A549 treated with Mapracorat at 1 μM for 4 hours (cell line): ENCODE data around the gene ZNF512B. TPM values are rescaled to one million over a fixed set of nuclear protein-coding genes. Genes with fewer than 3 reads are reported as not detected.

Experiments
- total RNA-seq: library from RNA; stranded (reverse); fragments of 200-300 nt; extraction: Qiagen RNA extraction; gene quantifications from 5 replicates; pipeline ENCODE4 v1.2.3, GENCODE V29; 2022

The ZNF512B gene, protein sequence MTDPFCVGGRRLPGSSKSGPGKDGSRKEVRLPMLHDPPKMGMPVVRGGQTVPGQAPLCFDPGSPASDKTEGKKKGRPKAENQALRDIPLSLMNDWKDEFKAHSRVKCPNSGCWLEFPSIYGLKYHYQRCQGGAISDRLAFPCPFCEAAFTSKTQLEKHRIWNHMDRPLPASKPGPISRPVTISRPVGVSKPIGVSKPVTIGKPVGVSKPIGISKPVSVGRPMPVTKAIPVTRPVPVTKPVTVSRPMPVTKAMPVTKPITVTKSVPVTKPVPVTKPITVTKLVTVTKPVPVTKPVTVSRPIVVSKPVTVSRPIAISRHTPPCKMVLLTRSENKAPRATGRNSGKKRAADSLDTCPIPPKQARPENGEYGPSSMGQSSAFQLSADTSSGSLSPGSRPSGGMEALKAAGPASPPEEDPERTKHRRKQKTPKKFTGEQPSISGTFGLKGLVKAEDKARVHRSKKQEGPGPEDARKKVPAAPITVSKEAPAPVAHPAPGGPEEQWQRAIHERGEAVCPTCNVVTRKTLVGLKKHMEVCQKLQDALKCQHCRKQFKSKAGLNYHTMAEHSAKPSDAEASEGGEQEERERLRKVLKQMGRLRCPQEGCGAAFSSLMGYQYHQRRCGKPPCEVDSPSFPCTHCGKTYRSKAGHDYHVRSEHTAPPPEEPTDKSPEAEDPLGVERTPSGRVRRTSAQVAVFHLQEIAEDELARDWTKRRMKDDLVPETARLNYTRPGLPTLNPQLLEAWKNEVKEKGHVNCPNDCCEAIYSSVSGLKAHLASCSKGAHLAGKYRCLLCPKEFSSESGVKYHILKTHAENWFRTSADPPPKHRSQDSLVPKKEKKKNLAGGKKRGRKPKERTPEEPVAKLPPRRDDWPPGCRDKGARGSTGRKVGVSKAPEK
- total RNA-seq, result 9.0 to 13.6 TPM (median 12.2 TPM) in 5 replicates

DNA sequence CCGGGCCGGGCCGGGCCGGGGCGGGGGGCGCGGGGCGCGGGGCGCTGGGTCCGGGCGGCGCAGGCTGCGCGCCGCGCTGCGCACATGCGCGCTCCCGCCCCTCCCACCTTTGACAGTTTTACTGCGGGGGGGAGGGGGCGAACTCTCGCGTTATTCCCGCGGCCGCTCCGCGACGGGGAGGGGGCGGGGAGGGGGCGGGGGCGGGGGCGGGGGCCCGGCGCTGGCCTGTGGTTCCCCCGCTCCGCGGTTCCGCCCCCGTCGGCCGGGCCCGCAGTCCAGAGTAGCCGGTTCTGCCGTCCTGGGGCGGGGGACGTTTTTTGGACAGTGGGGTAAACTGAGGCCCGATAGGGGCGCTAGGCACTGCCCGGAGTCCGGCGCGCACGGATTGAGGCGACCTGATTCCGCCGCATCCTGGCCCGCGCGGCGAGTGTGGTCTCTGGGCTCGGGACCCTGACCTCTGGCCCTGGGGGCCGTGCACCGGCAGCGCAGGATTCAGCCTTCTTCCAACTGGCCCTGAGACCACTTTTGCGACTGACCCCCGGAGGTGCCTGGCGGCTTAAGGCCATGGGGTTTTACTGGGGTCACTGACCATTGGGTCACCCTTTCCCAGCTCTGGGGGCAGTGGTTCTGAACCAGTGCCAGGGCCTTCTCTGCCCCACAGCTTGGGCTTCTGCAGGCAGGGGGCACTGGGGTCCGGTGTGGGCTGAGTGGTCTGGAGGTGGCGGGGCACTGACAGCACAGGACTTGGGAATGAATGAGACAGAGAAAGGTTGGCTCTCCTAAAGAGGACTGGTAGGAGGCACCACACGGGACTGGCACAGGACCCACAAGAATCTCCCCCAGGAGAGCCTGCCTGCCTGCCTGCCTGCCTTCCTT, at the start of gene ZNF512B:
Gene ZNF512B, minus strand, starts transcription at position 93 of the 876 bp plus-strand sequence. CDS start 1,980 bp downstream, outside the sequence.

DNA sequence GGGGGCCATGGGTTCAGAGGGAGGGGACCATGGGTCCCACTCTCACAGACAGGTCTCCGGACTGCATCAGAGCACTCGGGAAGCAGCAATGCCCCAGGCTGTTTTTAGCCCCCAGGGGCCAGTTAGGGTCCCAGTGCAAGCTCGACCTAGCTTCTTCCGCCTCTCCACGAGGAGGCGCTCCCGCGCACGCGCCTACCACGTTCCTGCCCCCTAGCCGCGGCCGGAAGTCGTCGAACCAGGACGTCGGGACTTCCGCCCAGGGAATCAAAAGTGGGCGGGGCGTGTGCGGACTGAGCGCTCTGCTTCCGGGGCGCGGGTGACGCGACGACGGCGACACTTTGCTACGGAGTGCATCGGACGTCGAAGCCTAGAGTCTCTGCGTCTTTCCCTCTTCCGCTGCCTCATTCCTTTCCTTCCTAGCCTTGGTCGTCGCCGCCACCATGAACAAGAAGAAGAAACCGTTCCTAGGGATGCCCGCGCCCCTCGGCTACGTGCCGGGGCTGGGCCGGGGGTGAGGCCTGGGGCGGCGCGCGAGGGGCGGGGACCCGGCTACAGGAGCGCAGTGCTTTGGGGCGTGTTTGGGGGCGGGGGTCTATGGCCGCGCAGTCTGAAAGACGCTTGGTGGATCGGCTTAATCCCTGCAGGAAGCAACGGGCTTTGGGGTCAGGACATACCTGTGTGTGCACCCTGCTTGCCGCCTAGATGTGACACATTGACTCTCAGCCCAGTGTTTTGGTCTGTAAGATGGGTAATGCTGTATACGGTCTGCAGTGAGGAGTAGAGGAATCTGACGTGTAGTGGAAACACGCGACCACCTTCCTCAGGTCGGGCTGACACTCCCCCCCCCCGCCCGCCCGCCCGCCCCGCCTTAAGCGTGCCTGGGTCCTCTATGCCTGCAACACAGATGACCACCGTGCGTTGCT, 11.3 kb upstream of the ZNF512B start, which contains the start of gene PRPF6:
Gene PRPF6, plus strand, starts transcription at position 327 of the 923 bp plus-strand sequence. Its CDS starts 114 bp downstream, at position 441.

DNA sequence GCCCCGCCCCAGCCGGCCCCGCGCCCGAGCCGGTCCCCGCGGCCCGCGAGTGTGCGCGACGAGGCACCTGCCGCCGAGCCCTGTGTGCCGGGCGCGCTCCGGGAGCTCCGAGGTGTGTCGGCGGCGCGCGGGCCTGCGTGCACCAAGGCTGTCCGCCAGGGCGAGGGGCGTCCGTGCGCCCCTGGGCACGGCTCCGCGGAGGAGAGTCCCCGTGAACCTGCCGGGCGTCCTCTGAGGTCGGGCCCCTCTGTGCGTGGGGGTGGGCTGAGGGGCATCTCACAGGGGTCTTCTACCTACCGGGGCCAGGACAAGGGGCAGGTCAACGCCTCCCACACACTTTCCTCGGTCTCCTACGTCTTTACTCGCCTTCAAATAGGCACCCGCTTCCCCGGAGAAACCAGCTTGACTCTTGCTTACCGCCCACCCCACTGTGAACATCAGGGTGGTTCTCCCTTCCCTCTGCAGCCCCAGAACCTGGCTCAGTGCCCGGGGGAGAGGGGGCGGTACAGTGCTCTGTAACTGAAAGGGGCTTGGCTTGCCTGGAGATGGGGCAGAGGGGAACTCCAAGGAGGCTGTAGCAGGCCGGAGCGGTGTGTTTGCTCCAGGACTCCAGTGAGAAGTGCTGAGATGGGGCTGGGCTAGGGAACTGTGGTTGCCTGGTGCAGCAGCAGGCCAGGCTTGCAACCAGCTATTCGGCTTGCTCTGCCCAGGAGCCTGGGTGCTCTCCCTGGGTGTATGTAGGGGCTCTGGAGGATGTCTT, 10.0 kb upstream of the ZNF512B start, which contains the start of gene SAMD10:
Gene SAMD10, minus strand, starts transcription at position 86 of the 760 bp plus-strand sequence. CDS start 175 bp downstream, outside the sequence.

DNA sequence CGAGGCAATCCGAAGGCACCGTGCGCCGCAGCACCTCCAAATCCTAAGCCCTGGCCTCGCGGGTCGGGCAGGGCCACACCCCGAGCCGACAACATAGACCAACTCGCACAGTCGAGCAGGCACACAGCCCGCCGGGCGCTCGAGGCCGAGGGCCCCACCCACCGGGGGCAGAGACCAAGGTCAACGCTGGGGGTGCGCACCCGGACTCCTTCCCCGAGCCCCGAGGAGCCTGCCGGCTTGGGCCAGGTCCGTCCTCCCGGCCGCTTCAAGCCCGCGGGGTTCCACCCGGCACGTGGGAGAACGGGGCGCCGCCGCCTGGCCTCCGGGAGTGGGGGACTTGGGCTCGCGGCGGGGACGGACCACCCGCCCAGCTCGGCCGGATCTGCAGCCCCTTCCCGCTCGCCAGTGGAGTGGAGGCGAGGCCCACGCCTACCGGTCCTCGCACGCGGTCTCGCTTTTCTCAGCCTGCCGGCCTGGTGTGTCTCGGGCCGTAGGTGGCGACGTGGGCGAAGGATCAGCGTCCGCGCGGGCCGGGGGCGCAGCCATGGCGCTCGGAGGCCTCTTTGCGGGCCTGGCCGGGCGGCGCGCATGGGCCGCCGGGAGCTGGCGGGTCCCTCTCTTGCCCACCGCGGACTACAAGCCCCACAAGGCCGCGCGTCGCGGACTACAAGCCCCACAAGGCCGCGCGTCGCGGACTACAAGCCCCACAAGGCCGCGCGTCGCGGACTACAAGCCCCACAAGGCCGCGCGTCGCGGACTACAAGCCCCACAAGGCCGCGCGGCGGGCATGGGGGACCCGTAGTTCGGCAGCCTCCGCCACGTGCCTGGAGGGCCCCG, 13.7 kb downstream of the ZNF512B start, which contains the start of gene UCKL1:
Gene UCKL1, minus strand, starts transcription at position 590 of the 837 bp plus-strand sequence. Its CDS starts 44 bp downstream, at position 546.

Other genes with a start within 250 kb of the ZNF512B start
- 5.6 to 12.4 TPM (median 9.3 TPM) in 5 replicates for gene LIME1, start 233.3 kb downstream of the ZNF512B start, total RNA-seq
- 55.9 to 105 TPM (median 96.0 TPM) in 5 replicates for gene SLC2A4RG, start 230.2 kb downstream of the ZNF512B start, total RNA-seq
- gene ZBTB46, start 138.7 kb downstream of the ZNF512B start, total RNA-seq, result 0.75 to 1.1 TPM (median 0.92 TPM) in 5 replicates
- gene ABHD16B, start 108.4 kb downstream of the ZNF512B start, total RNA-seq, result not detected in 5 replicates
- 126 to 137 TPM (median 132 TPM) in 5 replicates for gene TPD52L2, start 104.7 kb downstream of the ZNF512B start, total RNA-seq
- 22.6 to 29.0 TPM (median 28.3 TPM) in 5 replicates for gene DNAJC5, start 74.8 kb downstream of the ZNF512B start, total RNA-seq
- 25.1 to 39.5 TPM (median 33.0 TPM) in 5 replicates for gene UCKL1, start 13.5 kb downstream of the ZNF512B start, total RNA-seq
- not detected in 5 replicates for gene SAMD10, start 9.7 kb upstream of the ZNF512B start, total RNA-seq
- gene PRPF6, start 11.2 kb upstream of the ZNF512B start, total RNA-seq, result 49.2 to 55.6 TPM (median 53.8 TPM) in 5 replicates
- gene C20orf204, start 66.3 kb upstream of the ZNF512B start, total RNA-seq, result 0.15 to 0.65 TPM (median 0.42 TPM) in 5 replicates
- 1.1 to 2.7 TPM (median 2.3 TPM) in 5 replicates for gene SOX18, start 79.7 kb upstream of the ZNF512B start, total RNA-seq
- 30.7 to 50.1 TPM (median 46.7 TPM) in 5 replicates for gene TCEA2, start 93.3 kb upstream of the ZNF512B start, total RNA-seq
- gene RGS19, start 109.6 kb upstream of the ZNF512B start, total RNA-seq, result 19.9 to 36.6 TPM (median 34.3 TPM) in 5 replicates
- gene OPRL1, start 110.2 kb upstream of the ZNF512B start, total RNA-seq, result 0.73 to 1.2 TPM (median 0.99 TPM) in 5 replicates
- 0.90 to 2.3 TPM (median 2.2 TPM) in 5 replicates for gene LKAAEAR1, start 114.5 kb upstream of the ZNF512B start, total RNA-seq
- not detected in 5 replicates for gene NPBWR2, start 137.6 kb upstream of the ZNF512B start, total RNA-seq
- 0.07 to 0.71 TPM (median 0.20 TPM) in 5 replicates for gene MYT1, start 194.5 kb upstream of the ZNF512B start, total RNA-seq